Liver (tissue), 9 donors: ENCODE measurements around the gene LMF1. TPM values are rescaled to one million over a fixed set of nuclear protein-coding genes. Genes with fewer than 3 reads are reported as not detected.

Experiments used
- DNase-seq: peaks from one replicate; pipeline ENCODE4 v3.0.0-alpha.2; 2017; ENCODE audit warnings: low spot score
- H3K27ac ChIP-seq, 2 donors: one replicate each; pipeline ENCODE4 v1.7.0; 2013; ENCODE audit warnings: inconsistent platforms in 2 of 2, low read length in 2 of 2, control low read depth in 1 of 2, low read depth in 1 of 2, mild to moderate bottlenecking in 1 of 2
- H3K27me3 ChIP-seq, 4 donors: one replicate each; pipeline versions ENCODE4 v1.6.1 to v1.7.0; 2013; ENCODE audit warnings: low read length in 3 of 4, inconsistent platforms in 1 of 4, mild to moderate bottlenecking in 1 of 4, moderate library complexity in 1 of 4; ENCODE audit not compliant: control insufficient read depth in 4 of 4, insufficient read depth in 4 of 4
- H3K36me3 ChIP-seq, 4 donors: one replicate each; pipeline versions ENCODE4 v1.6.1 to v1.7.0; 2013; ENCODE audit warnings: low read length in 3 of 4, mild to moderate bottlenecking in 3 of 4, low read depth in 1 of 4, moderate library complexity in 1 of 4; ENCODE audit not compliant: control insufficient read depth in 4 of 4, insufficient read depth in 3 of 4
- H3K4me1 ChIP-seq, 4 donors: one replicate each; pipeline versions ENCODE4 v1.6.1 to v1.7.0; 2013; ENCODE audit warnings: low read length in 3 of 4, mild to moderate bottlenecking in 3 of 4, moderate library complexity in 1 of 4; ENCODE audit not compliant: control insufficient read depth in 4 of 4, insufficient read depth in 4 of 4
- H3K4me3 ChIP-seq, 3 donors: one replicate each; pipeline versions ENCODE4 v1.6.1 to v1.7.0; 2013; ENCODE audit warnings: low read length in 3 of 3, control low read depth in 1 of 3, low read depth in 1 of 3, mild to moderate bottlenecking in 1 of 3
- H3K9ac ChIP-seq, 2 donors: one replicate each; pipeline ENCODE4 v1.7.0; 2013; ENCODE audit warnings: low read length in 2 of 2, mild to moderate bottlenecking in 2 of 2, moderate library complexity in 2 of 2, control low read depth in 1 of 2, low read depth in 1 of 2
- H3K9me3 ChIP-seq, 4 donors: one replicate each; pipeline versions ENCODE4 v1.6.1 to v1.7.0; 2013; ENCODE audit warnings: low read length in 3 of 4; ENCODE audit not compliant: control insufficient read depth in 4 of 4
- CTCF ChIP-seq: fragments of 150-350 bp; IDR thresholded peaks from 2 replicates; pipeline ENCODE4 v1.5.1; 2017; ENCODE audit warnings: improper control_type of control experiment, low read depth, low read length; ENCODE audit not compliant: missing input control
- FOXA1 ChIP-seq: IDR thresholded peaks from 2 replicates; pipeline ENCODE4 v1.6.1; 2016; ENCODE audit warnings: antibody characterized with exemption
- FOXA2 ChIP-seq: IDR thresholded peaks from 2 replicates; pipeline ENCODE4 v1.6.1; 2016; ENCODE audit warnings: antibody characterized with exemption
- GABPA ChIP-seq, 2 donors: IDR thresholded peaks in 1 of 2; conservative IDR thresholded peaks in 1 of 2; 2 replicates each; pipeline ENCODE4 v1.6.1; 2016; ENCODE audit warnings: antibody characterized with exemption in 2 of 2, mild to moderate bottlenecking in 1 of 2, moderate library complexity in 1 of 2
- HNF4A ChIP-seq, 2 donors: conservative IDR thresholded peaks; 2 replicates each; pipeline ENCODE4 v1.6.1; 2016; ENCODE audit warnings: antibody characterized with exemption in 2 of 2, mild to moderate bottlenecking in 2 of 2
- HNF4G ChIP-seq: IDR thresholded peaks from 2 replicates; pipeline ENCODE4 v1.6.1; 2016; ENCODE audit warnings: antibody characterized with exemption
- JUND ChIP-seq, 2 donors: IDR thresholded peaks; 2 replicates each; pipeline ENCODE4 v1.6.1; 2016; ENCODE audit warnings: antibody characterized with exemption in 2 of 2
- MAX ChIP-seq: IDR thresholded peaks from 2 replicates; pipeline ENCODE4 v1.6.1; 2016; ENCODE audit warnings: antibody characterized with exemption
- NR2F2 ChIP-seq: IDR thresholded peaks from 2 replicates; pipeline ENCODE4 v1.6.1; 2016; ENCODE audit warnings: antibody characterized with exemption
- RAD21 ChIP-seq, 2 donors: IDR thresholded peaks; 2 replicates each; pipeline ENCODE4 v1.6.1; 2016; ENCODE audit warnings: antibody characterized with exemption in 2 of 2, mild to moderate bottlenecking in 2 of 2
- REST ChIP-seq: IDR thresholded peaks from 2 replicates; pipeline ENCODE4 v1.6.1; 2016; ENCODE audit warnings: antibody characterized with exemption, mild to moderate bottlenecking
- RXRA ChIP-seq, 2 donors: IDR thresholded peaks; 2 replicates each; pipeline ENCODE4 v1.6.1; 2017 to 2018; ENCODE audit warnings: antibody characterized with exemption in 2 of 2, mild to moderate bottlenecking in 1 of 2
- TAF1 ChIP-seq: conservative IDR thresholded peaks from 2 replicates; pipeline ENCODE4 v1.6.1; 2016; ENCODE audit warnings: antibody characterized with exemption, mild to moderate bottlenecking
- YY1 ChIP-seq: IDR thresholded peaks from 2 replicates; pipeline ENCODE4 v1.6.1; 2016; ENCODE audit warnings: antibody characterized with exemption, mild to moderate bottlenecking
- WGBS: extraction: QIAGEN DNeasy Blood & Tissue Kit; methylation state at CpG from one replicate; pipeline ENCODE4 v1.1.7; 2013; 5-methylcytosine and 5-hydroxymethylcytosine counted together
- polyA plus RNA-seq, 2 donors: library from polyadenylated mRNA; stranded (reverse) in 1 of 2; unstranded in 1 of 2; fragments of 200-250 nt in 1 of 2; fragments of >200 nt in 1 of 2; fragmentation: Nextera tagmentation in 1 of 2; extraction: Ambion mirVana in 1 of 2; gene quantifications; one replicate each; pipeline versions ENCODE4 v1.2.1 to v1.2.3, GENCODE V29; 2013 to 2015
- total RNA-seq, 2 donors: library from RNA; depleted of rRNA; stranded (reverse); fragments of >200 nt; gene quantifications; one replicate each; pipeline ENCODE4 v1.2.3, GENCODE V29; 2014
- donor health status: healthy.
- donor health status: healthy.
- donor health status: healthy.
- donor health status: healthy.
- donor health status: healthy.

The LMF1 gene
- total and polyA plus RNA-seq, 4 donors: 8.8 to 24.3 (median 12.6) TPM

- TF ChIP-seq JUND (IDR thresholded peaks at IDR 0.05): no peak
- Histone ChIP-seq H3K27ac (peak overlapping the region in 1 of 2 donors; percentile 15), H3K4me1 (no peaks in the 10 kb centered on the region), H3K36me3 (peaks cover 0 to 8% (median 0%) of the 10 kb centered on the region in 4 donors), H3K9ac (no peak overlapping the region), H3K27me3 (no peaks in the 10 kb centered on the region), H3K4me3 (no peak overlapping the region), H3K9me3 (no peaks in the 10 kb centered on the region)
- 90% methylated on average over 23 of the region's 23 CpGs for WGBS
- DNase-seq: no peak
These were observed 50.6 kb downstream of the LMF1 start for GRCh38 chr16:920051-920681.

GRCh38 chr16:919658-920050, 51.1 kb downstream of the LMF1 start:
- no peak for TF ChIP-seq HNF4A (conservative IDR thresholded peaks at IDR 0.05)
- no peak for TF ChIP-seq MAX
- no peaks in the 10 kb centered on the region for H3K9me3 ChIP-seq
- H3K4me1 ChIP-seq: no peaks in the 10 kb centered on the region
- H3K27ac ChIP-seq: no peak overlapping the region
- H3K4me3 ChIP-seq: no peak overlapping the region
- H3K27me3 ChIP-seq: no peaks in the 10 kb centered on the region
- peaks cover 0 to 8% (median 0%) of the 10 kb centered on the region in 4 donors for H3K36me3 ChIP-seq
- 95% methylated on average over 15 of the region's 15 CpGs for WGBS
- DNase-seq: no peak
- no peak overlapping the region for H3K9ac ChIP-seq

- no peaks in the 10 kb centered on the region for H3K9me3 ChIP-seq
- no peaks in the 10 kb centered on the region for H3K27me3 ChIP-seq
- H3K4me3 ChIP-seq: no peak overlapping the region
- H3K27ac ChIP-seq: no peak overlapping the region
- H3K36me3 ChIP-seq: peaks cover 0 to 8% (median 0%) of the 10 kb centered on the region in 4 donors
- no peak for TF ChIP-seq YY1
- TF ChIP-seq NR2F2: no peak
- TF ChIP-seq MAX: no peak
- no peak for TF ChIP-seq FOXA2
- TF ChIP-seq HNF4G: no peak
- no peak for TF ChIP-seq RXRA (IDR thresholded peaks at IDR 0.05)
- no peak for TF ChIP-seq RAD21 (IDR thresholded peaks at IDR 0.05)
- no peak for TF ChIP-seq FOXA1
- TF ChIP-seq GABPA (IDR thresholded peaks at IDR 0.05 in 1 of 2, conservative IDR thresholded peaks at IDR 0.05 in 1 of 2): no peak
- TF ChIP-seq REST: no peak
- TF ChIP-seq HNF4A (conservative IDR thresholded peaks at IDR 0.05): no peak
- TF ChIP-seq JUND (IDR thresholded peaks at IDR 0.05): no peak
- no peak for TF ChIP-seq TAF1
- no peak for TF ChIP-seq CTCF
- H3K9ac ChIP-seq: no peak overlapping the region
- WGBS: 96% methylated on average over 47 of the region's 47 CpGs
- DNase-seq: no peak
- no peaks in the 10 kb centered on the region for H3K4me1 ChIP-seq
These were observed 51.8 kb downstream of the LMF1 start for GRCh38 chr16:918741-919657.
